Effector memory CD4-positive, alpha-beta T cell (primary cell): ENCODE data around the gene OR4C45.
"Not testable (repeated sequence)": the region's sequence is repeated elsewhere in the genome, so short reads cannot be mapped to it uniquely, and the experiment has no call there.

Source experiments
- DNase-seq, 3 donors: peaks; one replicate each; pipeline ENCODE4 v3.0.0-alpha.2; 2020
- H3K27ac ChIP-seq: 2 replicates; pipeline ENCODE4 v1.7.0; 2013; ENCODE audit warnings: mild to moderate bottlenecking, low read length, moderate library complexity; ENCODE audit not compliant: insufficient read depth, poor library complexity, severe bottlenecking
- H3K27me3 ChIP-seq: replicated peaks from 2 replicates; pipeline ENCODE4 v1.7.0; 2013; ENCODE audit warnings: mild to moderate bottlenecking, low read length; ENCODE audit not compliant: insufficient read depth, control insufficient read depth, poor library complexity, severe bottlenecking
- H3K36me3 ChIP-seq: 2 replicates; pipeline ENCODE4 v1.7.0; 2013; ENCODE audit warnings: mild to moderate bottlenecking, low read length, moderate library complexity; ENCODE audit not compliant: control insufficient read depth, insufficient read depth
- H3K4me1 ChIP-seq: 2 replicates; pipeline ENCODE4 v1.7.0; 2013; ENCODE audit warnings: low read length, mild to moderate bottlenecking; ENCODE audit not compliant: control insufficient read depth, insufficient read depth, poor library complexity, severe bottlenecking
- H3K4me3 ChIP-seq: 2 replicates; pipeline ENCODE4 v1.7.0; 2013; ENCODE audit warnings: low read length, low read depth, mild to moderate bottlenecking; ENCODE audit not compliant: insufficient read depth, poor library complexity, severe bottlenecking
- H3K9me3 ChIP-seq: 2 replicates; pipeline ENCODE4 v1.7.0; 2013; ENCODE audit warnings: mild to moderate bottlenecking, low read length, moderate library complexity; ENCODE audit not compliant: control insufficient read depth

OR4C45 gene

DNA sequence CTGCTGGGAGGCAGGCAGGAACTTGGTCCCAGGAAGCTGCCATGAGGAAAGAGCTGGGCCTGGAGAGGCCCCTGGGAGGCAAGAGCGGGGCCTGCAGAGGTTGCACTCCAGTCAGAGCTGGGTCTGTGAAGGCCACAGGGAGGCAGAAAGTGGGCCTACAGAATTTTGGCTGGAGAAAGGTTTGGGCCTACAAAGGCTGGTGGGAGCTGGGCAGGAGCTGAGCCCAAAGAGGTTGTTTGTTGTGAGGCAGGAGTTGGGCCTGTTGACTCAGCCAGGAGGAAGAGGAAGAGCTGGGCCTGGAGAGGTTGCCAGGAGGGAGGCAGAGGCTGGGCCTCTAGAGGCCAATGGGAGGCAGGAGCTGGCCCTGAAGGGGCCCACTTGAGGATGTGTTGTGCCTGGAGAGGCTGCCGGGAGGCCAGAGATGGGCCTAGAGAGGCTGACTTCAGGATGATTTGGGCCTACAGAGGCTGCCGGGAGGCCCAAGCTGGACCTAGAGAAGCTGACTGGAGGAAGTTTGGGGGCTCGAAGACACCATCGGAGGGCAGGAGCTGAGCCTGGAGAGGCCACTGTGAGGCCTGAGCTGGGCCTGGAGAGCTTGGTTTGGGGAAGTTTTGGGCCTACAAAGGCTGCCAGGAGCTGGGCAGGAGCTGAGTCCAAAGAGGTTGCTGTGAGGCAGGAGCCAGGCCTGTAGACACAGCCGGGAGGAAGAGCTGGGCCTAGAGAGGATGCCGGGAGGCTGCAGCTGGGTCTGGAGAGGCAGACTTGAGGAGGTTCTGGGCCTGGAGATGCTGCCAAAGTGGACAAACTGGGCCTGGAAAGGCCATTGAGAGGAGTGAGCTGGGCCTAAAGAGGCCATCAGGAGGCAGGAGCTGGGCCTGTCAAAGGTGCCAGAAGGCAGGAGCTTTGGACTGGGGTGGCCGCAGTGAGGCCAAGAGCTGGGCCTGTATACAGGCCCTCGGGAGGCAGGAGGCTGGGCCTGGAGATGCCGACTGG lies 40.7 kb downstream of the OR4C45 start:
- Histone ChIP-seq H3K4me3 (no peak overlapping the region), H3K27ac (no peak overlapping the region), H3K4me1 (no peaks in the 10 kb centered on the region), H3K36me3 (no peaks in the 10 kb centered on the region), H3K27me3 (no peaks in the 10 kb centered on the region), H3K9me3 (no peaks in the 10 kb centered on the region)
- no peak for DNase-seq

DNA sequence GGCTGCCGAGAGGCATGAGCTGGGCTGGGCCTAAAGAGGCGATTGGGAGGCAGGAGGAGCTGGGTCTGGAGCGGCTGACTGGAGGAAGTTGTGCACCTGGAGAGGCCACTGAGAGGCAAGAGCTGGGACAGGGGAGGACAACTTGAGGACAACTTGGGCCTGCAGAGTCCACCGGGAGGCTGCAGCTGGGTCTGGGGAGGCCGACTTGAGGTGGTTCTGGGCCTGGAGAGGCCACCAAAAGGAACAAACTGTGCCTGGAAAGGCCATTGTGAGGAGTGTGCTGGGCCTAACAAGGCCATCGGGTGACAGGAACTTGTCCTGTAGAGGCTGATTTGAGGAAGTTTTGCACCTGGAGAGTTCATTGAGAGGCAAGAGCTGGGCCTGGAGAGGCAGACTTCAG lies 41.5 kb downstream of the OR4C45 start:
- Histone ChIP-seq H3K36me3 (no peaks in the 10 kb centered on the region), H3K27ac (no peak overlapping the region), H3K4me3 (no peak overlapping the region), H3K27me3 (no peaks in the 10 kb centered on the region), H3K4me1 (no peaks in the 10 kb centered on the region), H3K9me3 (no peaks in the 10 kb centered on the region)
- DNase-seq = no peak

GRCh38 chr11:50075856-50076255 lies 43.2 kb downstream of the OR4C45 start:
- Histone ChIP-seq H3K27ac (no peak overlapping the region), H3K4me3 (no peak overlapping the region), H3K36me3 (no peaks in the 10 kb centered on the region), H3K4me1 (no peaks in the 10 kb centered on the region), H3K27me3 (no peaks in the 10 kb centered on the region), H3K9me3 (no peaks in the 10 kb centered on the region)
- no peak for DNase-seq

DNA sequence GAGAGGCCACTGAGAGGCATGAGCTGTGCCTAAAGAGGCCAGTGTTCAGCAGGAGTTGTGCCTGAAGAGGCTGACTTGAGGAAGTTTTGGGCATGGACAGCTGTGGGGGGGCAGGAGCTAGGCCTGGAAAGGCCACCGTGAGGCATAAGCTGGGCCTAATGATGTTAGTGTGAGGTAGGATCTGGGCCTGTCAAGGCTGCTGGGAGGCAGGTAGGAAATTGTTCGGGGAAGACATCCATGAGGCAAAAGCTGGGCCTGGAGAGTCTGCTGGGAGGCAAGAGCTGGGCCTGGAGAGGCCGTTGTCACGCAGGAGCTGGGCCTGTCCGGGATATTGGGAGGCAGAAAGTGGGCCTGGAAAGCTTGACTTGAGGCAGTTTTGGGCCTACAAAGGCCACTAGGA lies 44.9 kb downstream of the OR4C45 start:
- H3K9me3 ChIP-seq = no peaks in the 10 kb centered on the region
- no peaks in the 10 kb centered on the region for H3K36me3 ChIP-seq
- H3K4me1 ChIP-seq = no peaks in the 10 kb centered on the region
- H3K27ac ChIP-seq = no peak overlapping the region
- no peak overlapping the region for H3K4me3 ChIP-seq
- no peak for DNase-seq
- H3K27me3 ChIP-seq = no peaks in the 10 kb centered on the region

DNA sequence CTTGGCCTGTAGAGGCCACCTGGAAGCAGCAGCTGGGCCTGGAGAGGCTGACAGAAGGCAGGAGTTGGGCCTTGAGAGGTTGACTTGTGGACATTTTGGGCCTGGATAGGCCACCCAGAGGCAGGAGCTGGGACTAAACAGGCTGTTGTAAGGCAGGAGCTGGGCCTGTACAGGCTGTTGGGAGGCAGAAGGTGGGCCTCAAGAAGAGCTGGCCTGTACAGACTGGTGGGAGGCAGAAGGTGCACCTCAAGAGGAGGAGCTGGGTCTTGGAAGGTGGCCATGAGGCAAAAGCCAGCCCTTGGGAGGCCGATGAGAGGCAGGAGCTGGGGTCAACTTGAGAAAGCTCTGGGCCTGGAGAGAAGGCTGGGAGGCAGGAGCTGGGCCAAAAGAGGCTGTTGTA lies 45.3 kb downstream of the OR4C45 start:
- no peaks in the 10 kb centered on the region for H3K36me3 ChIP-seq
- H3K9me3 ChIP-seq = no peaks in the 10 kb centered on the region
- no peak overlapping the region for H3K27ac ChIP-seq
- H3K4me1 ChIP-seq = no peaks in the 10 kb centered on the region
- no peak for DNase-seq
- H3K4me3 ChIP-seq = no peak overlapping the region
- no peaks in the 10 kb centered on the region for H3K27me3 ChIP-seq

GRCh38 chr11:50078946-50079345 lies 46.3 kb downstream of the OR4C45 start:
- not testable (repeated sequence) for H3K27ac ChIP-seq, H3K4me3 ChIP-seq, H3K27me3 ChIP-seq, H3K4me1 ChIP-seq, H3K36me3 ChIP-seq, DNase-seq, H3K9me3 ChIP-seq

DNA sequence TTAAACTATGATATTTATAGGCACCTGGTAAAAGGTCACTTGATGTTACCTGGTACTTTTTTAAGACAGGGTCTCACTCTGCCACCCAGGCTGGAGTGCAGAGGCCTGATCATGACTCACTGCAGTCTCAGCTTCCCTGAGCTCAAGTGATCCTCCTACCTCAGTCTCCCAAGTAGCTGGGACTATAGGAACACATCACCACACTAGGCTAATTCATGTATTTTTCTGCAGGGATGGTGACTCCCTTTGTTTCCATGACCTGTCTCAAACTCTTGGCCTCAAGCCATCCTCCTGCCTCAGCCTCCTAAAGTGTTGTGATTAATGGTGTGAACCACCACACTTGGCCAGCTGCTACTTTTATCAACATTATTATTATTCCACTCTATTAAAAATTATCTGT lies 47.6 kb downstream of the OR4C45 start:
- Histone ChIP-seq H3K4me1 (no peaks in the 10 kb centered on the region), H3K36me3 (no peaks in the 10 kb centered on the region), H3K27me3 (no peaks in the 10 kb centered on the region), H3K9me3 (no peaks in the 10 kb centered on the region), H3K4me3 (no peak overlapping the region), H3K27ac (no peak overlapping the region)
- DNase-seq = no peak
